ENCODE results near the gene VAV3. TPM values are rescaled to one million over a fixed set of nuclear protein-coding genes. Genes with fewer than 3 reads are reported as not detected.

The VAV3 gene
- total and polyA plus RNA-seq, 2 of the 8 experiments (the other 6 are each of a cell fraction or from before 2014, with no cell fraction given): 2.9 to 7.9 TPM

- Histone ChIP-seq H4K5ac (ENCODE audit: insufficient read length, low read depth, low read length) (no peak overlapping the region), H2BK120ac (replicated peaks; ENCODE audit: low read depth, low read length) (no peak overlapping the region), H3K79me1 (ENCODE audit: low read depth, low read length) (no peaks in the 10 kb centered on the region), H3K56ac (replicated peaks; ENCODE audit: insufficient read length, low read depth, low read length) (no peak overlapping the region), H3K9ac (replicated peaks in 1 of 4; ENCODE audit: extremely low read depth in 1 of 4, low read depth in 3 of 4, low read length in 3 of 4) (no peak overlapping the region), H2BK5ac (ENCODE audit: low read depth, low read length) (no peak overlapping the region), H3K18ac (ENCODE audit: extremely low read depth, low read length) (no peak overlapping the region), H3K4me3 (ENCODE audit: extremely low read depth in 1 of 4, insufficient read depth in 2 of 4, low read depth in 3 of 4, low read length in 4 of 4) (no peak overlapping the region), H3K27ac (ENCODE audit: low read depth, low read length) (no peak overlapping the region), H2AFZ (ENCODE audit: low read length) (no peak overlapping the region), H3K23me2 (ENCODE audit: low read depth, low read length) (no peaks in the 10 kb centered on the region), H2BK12ac (ENCODE audit: low read depth, low read length) (no peak overlapping the region), H3K36me3 (ENCODE audit: control insufficient read depth in 2 of 4, insufficient read depth in 4 of 4, low read length in 3 of 4) (no peaks in the 10 kb centered on the region), H3K14ac (ENCODE audit: insufficient read length) (no peak overlapping the region), H3K9me3 (ENCODE audit: insufficient read depth in 2 of 2, low read depth in 1 of 2, low read length in 1 of 2) (no peaks in the 10 kb centered on the region), H2BK15ac (ENCODE audit: low read length) (no peak overlapping the region), H3K27me3 (replicated peaks in 1 of 4; ENCODE audit: control insufficient read depth in 3 of 4, extremely low read depth in 1 of 4, insufficient read depth in 3 of 4, low read length in 3 of 4) (no peaks in the 10 kb centered on the region), H2AK5ac (ENCODE audit: low read depth, low read length) (no peak overlapping the region), H3K4me2 (ENCODE audit: insufficient read depth in 1 of 2, low read depth in 2 of 2, low read length in 2 of 2) (no peak overlapping the region), H3K79me2 (ENCODE audit: control insufficient read depth in 1 of 2, insufficient read depth in 2 of 2, low read length in 2 of 2) (no peaks in the 10 kb centered on the region), H4K8ac (ENCODE audit: extremely low read depth, insufficient read depth, low read length) (no peak overlapping the region), H3K4me1 (replicated peaks in 1 of 4; ENCODE audit: control insufficient read depth in 3 of 4, insufficient read depth in 4 of 4, low read length in 3 of 4) (no peaks in the 10 kb centered on the region), H4K91ac (replicated peaks; ENCODE audit: insufficient read length, low read length) (no peak overlapping the region), H2BK20ac (ENCODE audit: low read length) (no peak overlapping the region), H4K20me1 (replicated peaks in 1 of 2; ENCODE audit: control insufficient read depth in 1 of 2, insufficient read depth in 2 of 2, low read length in 2 of 2) (no peaks in the 10 kb centered on the region), H3K23ac (ENCODE audit: insufficient read length) (no peak overlapping the region), H3K4ac (replicated peaks; ENCODE audit: insufficient read length, low read depth, low read length) (no peak overlapping the region)
- DNase-seq (ENCODE audit: low read depth in 1 of 2, low spot score in 2 of 2): no peak
- ChIA-PET POLR2A (ENCODE audit: partially characterized antibody) (no interaction called here), CTCF (ENCODE audit: partially characterized antibody) (interaction anchor here (0.5 kb wide), 1 partner anchor 36 kb away, joined by 3 read pairs; no protein-coding TSS in a partner anchor)
- FAIRE-seq: no peak
- no peak for TF ChIP-seq SIN3A (conservative IDR thresholded peaks at IDR 0.05 in 1 of 2, IDR thresholded peaks at IDR 0.05 in 1 of 2; ENCODE audit: low read depth in 1 of 2, low read length in 2 of 2)
- no peak for TF ChIP-seq GABPA (IDR thresholded peaks at IDR 0.05; ENCODE audit: borderline replicate concordance, insufficient read depth, low read length)
- TF ChIP-seq TCF12 (IDR thresholded peaks at IDR 0.05; ENCODE audit: low read depth, low read length): no peak
- TF ChIP-seq FOSL1 (IDR thresholded peaks at IDR 0.05; ENCODE audit: insufficient read depth, low read depth, low read length): no peak
- no peak for TF ChIP-seq CHD2 (IDR thresholded peaks at IDR 0.05; ENCODE audit: low read length)
- TF ChIP-seq HDAC6 (IDR thresholded peaks at IDR 0.05; ENCODE audit: low read depth, low read length): no peak
- no peak for TF ChIP-seq CHD1 (IDR thresholded peaks at IDR 0.05; ENCODE audit: low read depth, low read length)
- no peak for TF ChIP-seq TBP (IDR thresholded peaks at IDR 0.05; ENCODE audit: low read depth, low read length)
- TF ChIP-seq CTCF (IDR thresholded peaks at IDR 0.05; ENCODE audit: control extremely low read depth in 1 of 3, insufficient read depth in 1 of 3, low read depth in 1 of 3, low read length in 3 of 3): no peak
- TF ChIP-seq SIRT6 (IDR thresholded peaks at IDR 0.05; ENCODE audit: low read length): no peak
- TF ChIP-seq SP1 (IDR thresholded peaks at IDR 0.05; ENCODE audit: low read depth, low read length): no peak
- TF ChIP-seq RXRA (IDR thresholded peaks at IDR 0.05; ENCODE audit: insufficient read depth, low read depth, low read length): no peak
Observed at GRCh38 chr1:107597290-107597689, 367.7 kb downstream of the VAV3 start.
